A673 (cell line): ENCODE data around the gene PGD.
"Not testable (repeated sequence)": the region's sequence is repeated elsewhere in the genome, so short reads cannot be mapped to it uniquely, and the experiment has no call there.

ENCODE experiments used
- EZH2 ChIP-seq: fragments of 200-600 bp; sonication (generic); IDR thresholded peaks from 2 replicates; pipeline ENCODE4 v1.6.1; 2017; ENCODE audit warnings: borderline replicate concordance, low read depth, mild to moderate bottlenecking, mixed read lengths, antibody characterized with exemption, low read length; ENCODE audit not compliant: poor library complexity, severe bottlenecking
- TF ChIP-seq, protein P1 (sequence below): fragments of 300-800, 200-600 bp; sonication (generic); conservative IDR thresholded peaks from 2 replicates; pipeline ENCODE4 v1.5.1; 2017; ENCODE audit warnings: low read depth, mild to moderate bottlenecking, antibody characterized with exemption, low read length, moderate library complexity, mixed read lengths

DNA sequence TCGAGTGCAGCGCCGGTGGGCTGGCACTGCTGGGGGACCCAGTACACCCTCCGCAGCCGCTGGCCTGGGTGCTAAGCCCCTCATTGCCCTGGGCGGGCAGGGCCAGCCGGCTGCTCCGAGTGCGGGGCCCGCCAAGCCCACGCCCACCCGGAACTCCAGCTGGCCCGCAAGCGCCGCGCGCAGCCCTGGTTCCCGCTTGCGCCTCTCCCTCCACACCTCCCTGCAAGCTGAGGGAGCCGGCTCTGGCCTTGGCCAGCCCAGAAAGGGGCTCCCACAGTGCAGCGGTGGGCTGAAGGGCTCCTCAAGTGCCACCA lies 27.6 kb downstream of the PGD start:
- TF ChIP-seq, protein P1, sequence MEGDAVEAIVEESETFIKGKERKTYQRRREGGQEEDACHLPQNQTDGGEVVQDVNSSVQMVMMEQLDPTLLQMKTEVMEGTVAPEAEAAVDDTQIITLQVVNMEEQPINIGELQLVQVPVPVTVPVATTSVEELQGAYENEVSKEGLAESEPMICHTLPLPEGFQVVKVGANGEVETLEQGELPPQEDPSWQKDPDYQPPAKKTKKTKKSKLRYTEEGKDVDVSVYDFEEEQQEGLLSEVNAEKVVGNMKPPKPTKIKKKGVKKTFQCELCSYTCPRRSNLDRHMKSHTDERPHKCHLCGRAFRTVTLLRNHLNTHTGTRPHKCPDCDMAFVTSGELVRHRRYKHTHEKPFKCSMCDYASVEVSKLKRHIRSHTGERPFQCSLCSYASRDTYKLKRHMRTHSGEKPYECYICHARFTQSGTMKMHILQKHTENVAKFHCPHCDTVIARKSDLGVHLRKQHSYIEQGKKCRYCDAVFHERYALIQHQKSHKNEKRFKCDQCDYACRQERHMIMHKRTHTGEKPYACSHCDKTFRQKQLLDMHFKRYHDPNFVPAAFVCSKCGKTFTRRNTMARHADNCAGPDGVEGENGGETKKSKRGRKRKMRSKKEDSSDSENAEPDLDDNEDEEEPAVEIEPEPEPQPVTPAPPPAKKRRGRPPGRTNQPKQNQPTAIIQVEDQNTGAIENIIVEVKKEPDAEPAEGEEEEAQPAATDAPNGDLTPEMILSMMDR, result not testable (repeated sequence)
- not testable (repeated sequence) for TF ChIP-seq EZH2
